Cardiac fibroblast (primary cell): ENCODE measurements around the gene PAQR5.
A peak's percentile ranks its signal among the peaks of the same experiment; 100 is the strongest.

Experiments used
- DNase-seq, 2 donors: peaks; one replicate each; pipeline versions ENCODE4 v3.0.0 to v3.0.0-alpha.2; 2010; ENCODE audit warnings: low read depth in 2 of 2
- H3K4me3 ChIP-seq, 2 donors: replicated peaks in 1 of 2; 1 replicate in 1 of 2; 2 replicates in 1 of 2; pipeline ENCODE4 v1.5.1; 2011; ENCODE audit warnings: low read depth in 2 of 2, low read length in 2 of 2, mild to moderate bottlenecking in 2 of 2, moderate library complexity in 1 of 2
- CTCF ChIP-seq: IDR thresholded peaks from one replicate; pipeline ENCODE4 v1.5.1; 2011; ENCODE audit warnings: low read depth, mild to moderate bottlenecking, low read length, inconsistent platforms

The PAQR5 gene

GRCh38 chr15:69292826-69293420 is 5.8 kb upstream of the PAQR5 start:
- no peak for TF ChIP-seq CTCF
- DNase-seq, result no peak
- no peak overlapping the region for H3K4me3 ChIP-seq

- DNase-seq, result no peak
- H3K4me3 ChIP-seq, result no peak overlapping the region
- TF ChIP-seq CTCF, result no peak
These were observed 4.7 kb upstream of the PAQR5 start for GRCh38 chr15:69293741-69294615.

- no peak overlapping the region for H3K4me3 ChIP-seq
- no peak for TF ChIP-seq CTCF
- DNase-seq, result no peak
These were observed 2.1 kb upstream of the PAQR5 start for GRCh38 chr15:69296606-69297005.

- TF ChIP-seq CTCF, result no peak
- no peak overlapping the region for H3K4me3 ChIP-seq
- DNase-seq, result no peak
These were observed 914 bp upstream of the PAQR5 start for GRCh38 chr15:69297642-69298353.

- no peak for TF ChIP-seq CTCF
- H3K4me3 ChIP-seq, result peak overlapping the region; percentile 46 to 55
- DNase-seq, result no peak
These were observed 387 bp upstream of the PAQR5 start for GRCh38 chr15:69298354-69298696.

GRCh38 chr15:69299451-69299886 is 757 bp downstream of the PAQR5 start:
- no peak for TF ChIP-seq CTCF
- peak overlapping the region in 1 of 2 donors; percentile 46 for H3K4me3 ChIP-seq
- no peak for DNase-seq
